Esophagus squamous epithelium (tissue), 5 donors: Measurements from ENCODE around the gene OGFOD2. TPM values are rescaled to one million over a fixed set of nuclear protein-coding genes. Genes with fewer than 3 reads are reported as not detected.
A peak's percentile ranks its signal among the peaks of the same experiment; 100 is the strongest.

Source experiments
- DNase-seq: peaks from one replicate; lab custom pipeline; 2025; lab: John Stamatoyannopoulos, UW
- H3K27ac ChIP-seq, 4 donors: fragments of 200-600 bp; sonication (generic); one replicate each; pipeline ENCODE4 v1.5.1; 2016 to 2019; ENCODE audit warnings: mild to moderate bottlenecking in 1 of 4
- H3K27me3 ChIP-seq, 4 donors: fragments of 200-600 bp; sonication (generic); 1 replicate in 3 of 4; 2 replicates in 1 of 4; pipeline versions ENCODE4 v1.5.1 to v1.6.0; 2017 to 2021; ENCODE audit warnings: antibody characterized with exemption in 1 of 4
- H3K36me3 ChIP-seq, 3 donors: fragments of 200-600 bp; sonication (generic); one replicate each; pipeline ENCODE4 v1.5.1; 2016 to 2019
- H3K4me1 ChIP-seq, 3 donors: fragments of 200-600 bp; sonication (generic); one replicate each; pipeline ENCODE4 v1.5.1; 2017 to 2019
- H3K4me3 ChIP-seq, 4 donors: fragments of 200-600 bp; sonication (generic); 1 replicate in 3 of 4; 2 replicates in 1 of 4; pipeline ENCODE4 v1.5.1; 2016 to 2019; ENCODE audit warnings: mild to moderate bottlenecking in 2 of 4, moderate library complexity in 1 of 4
- H3K9me3 ChIP-seq, 3 donors: fragments of 200-600 bp; sonication (generic); one replicate each; pipeline ENCODE4 v1.5.1; 2016 to 2019
- CTCF ChIP-seq, 6 experiments: fragments of 450-650 bp in 4 of 6; fragments of 200-600 bp in 2 of 6; sonication (generic) in 2 of 6; IDR thresholded peaks; one replicate each; pipeline ENCODE4 v1.5.1; 2016 to 2019; ENCODE audit warnings: antibody characterized with exemption in 6 of 6, mild to moderate bottlenecking in 4 of 6, moderate library complexity in 4 of 6
- POLR2A ChIP-seq, 4 donors: fragments of 450-650 bp; IDR thresholded peaks; one replicate each; pipeline ENCODE4 v1.6.1; 2017; ENCODE audit warnings: antibody characterized with exemption in 4 of 4, mild to moderate bottlenecking in 4 of 4, moderate library complexity in 3 of 4
- WGBS, 2 donors: methylation state at CpG; one replicate each; pipeline ENCODE4 v1.1.5; 2018; 5-methylcytosine and 5-hydroxymethylcytosine counted together
- intact Hi-C: fragments of 100-400 bp; cut with DNase I; formaldehyde crosslinking; loops from one replicate; pipeline ENCODE4 v1.15.0; 2022
- total RNA-seq, 4 donors: library from RNA; depleted of rRNA; stranded (reverse); fragments of >200 nt; gene quantifications; one replicate each; pipeline ENCODE4 v1.1.0, GENCODE V29; 2016
- donor health status: DM: yes; HTN: yes; CAD: no.

OGFOD2 gene
- total RNA-seq, 4 donors from 2014 or later: 8.5 to 13.9 (median 11.3) TPM

DNA sequence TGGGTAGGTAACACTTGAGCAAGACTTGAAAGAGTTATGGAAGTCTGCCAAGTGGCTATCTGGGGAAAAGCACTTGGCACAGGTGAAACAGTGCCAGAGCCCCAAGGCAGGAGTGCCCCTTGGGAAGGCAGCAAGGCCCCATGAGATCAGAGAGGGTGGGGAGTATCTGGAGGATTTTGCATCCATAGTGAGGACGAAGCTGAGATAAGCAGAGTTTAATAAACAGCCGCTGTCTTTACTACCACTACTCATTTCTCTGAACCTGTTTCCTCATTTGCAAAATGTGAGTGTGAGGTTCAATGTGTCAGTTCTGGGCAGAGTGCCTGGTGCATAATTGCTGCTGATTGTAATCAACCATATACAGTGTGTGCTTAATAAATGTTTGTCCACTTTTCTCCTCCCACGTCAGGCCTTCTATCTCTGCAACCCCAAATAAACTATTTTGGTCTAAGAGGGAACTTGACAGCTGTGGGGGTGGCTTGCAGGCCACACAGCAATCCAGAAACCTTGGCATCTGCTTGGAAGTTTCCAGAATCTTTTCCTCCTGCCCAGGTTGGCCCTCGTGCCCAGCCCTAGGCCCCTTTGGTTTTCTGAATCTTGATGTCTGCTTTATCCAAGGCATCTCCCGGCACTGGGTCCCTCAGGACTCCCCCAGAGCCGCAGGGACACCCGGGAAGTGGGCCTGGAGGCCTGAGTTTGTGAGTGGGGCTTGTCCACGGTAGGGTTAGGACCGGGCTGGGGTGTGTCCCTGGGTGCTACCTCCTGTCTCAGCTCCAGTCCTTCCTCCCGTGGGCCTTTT, 13.3 kb upstream of the OGFOD2 start:
- Histone ChIP-seq H3K9me3 (no peaks in the 10 kb centered on the region), H3K4me3 (no peak overlapping the region), H3K27me3 (no peaks in the 10 kb centered on the region), H3K4me1 (peaks cover 20 to 33% (median 29%) of the 10 kb centered on the region in 3 donors), H3K27ac (no peak overlapping the region), H3K36me3 (peaks cover 0 to 17% (median 6%) of the 10 kb centered on the region in 3 donors)
- 61 to 66% methylated on average over 4 to 5 of the region's 10 CpGs for WGBS, 2 donors
- TF ChIP-seq CTCF (IDR thresholded peaks at IDR 0.05) (no peak), POLR2A (IDR thresholded peaks at IDR 0.05) (no peak)
- intact Hi-C loops: no loop called here
- DNase-seq: no peak

DNA sequence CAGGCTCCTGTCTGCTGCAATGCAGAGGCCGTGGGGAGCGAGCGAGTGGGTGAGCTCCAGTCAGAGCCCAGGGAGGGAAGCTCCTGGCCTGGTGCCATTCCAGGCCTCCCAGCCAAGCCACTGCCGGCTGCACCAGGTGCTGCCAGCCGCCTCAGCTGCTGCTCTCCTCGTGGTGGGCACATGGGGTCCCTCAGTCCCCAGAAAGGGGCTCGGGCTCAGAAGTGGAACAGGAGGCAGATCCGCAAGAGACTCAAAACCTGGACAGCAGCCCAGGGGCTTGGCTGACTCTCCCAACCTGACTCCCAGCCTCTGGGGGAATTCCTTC, 11.1 kb upstream of the OGFOD2 start:
- H3K27me3 ChIP-seq: no peaks in the 10 kb centered on the region
- H3K4me1 ChIP-seq: peaks cover 20 to 34% (median 29%) of the 10 kb centered on the region in 3 donors
- DNase-seq: no peak
- H3K36me3 ChIP-seq: peaks cover 0 to 12% (median 6%) of the 10 kb centered on the region in 3 donors
- no peak overlapping the region for H3K4me3 ChIP-seq
- no peak overlapping the region for H3K27ac ChIP-seq
- intact Hi-C loops: no loop called here
- TF ChIP-seq CTCF (IDR thresholded peaks at IDR 0.05) (no peak), POLR2A (IDR thresholded peaks at IDR 0.05) (no peak)
- WGBS, 2 donors: no CpG with 5 or more reads among the region's 8 CpGs
- no peaks in the 10 kb centered on the region for H3K9me3 ChIP-seq

DNA sequence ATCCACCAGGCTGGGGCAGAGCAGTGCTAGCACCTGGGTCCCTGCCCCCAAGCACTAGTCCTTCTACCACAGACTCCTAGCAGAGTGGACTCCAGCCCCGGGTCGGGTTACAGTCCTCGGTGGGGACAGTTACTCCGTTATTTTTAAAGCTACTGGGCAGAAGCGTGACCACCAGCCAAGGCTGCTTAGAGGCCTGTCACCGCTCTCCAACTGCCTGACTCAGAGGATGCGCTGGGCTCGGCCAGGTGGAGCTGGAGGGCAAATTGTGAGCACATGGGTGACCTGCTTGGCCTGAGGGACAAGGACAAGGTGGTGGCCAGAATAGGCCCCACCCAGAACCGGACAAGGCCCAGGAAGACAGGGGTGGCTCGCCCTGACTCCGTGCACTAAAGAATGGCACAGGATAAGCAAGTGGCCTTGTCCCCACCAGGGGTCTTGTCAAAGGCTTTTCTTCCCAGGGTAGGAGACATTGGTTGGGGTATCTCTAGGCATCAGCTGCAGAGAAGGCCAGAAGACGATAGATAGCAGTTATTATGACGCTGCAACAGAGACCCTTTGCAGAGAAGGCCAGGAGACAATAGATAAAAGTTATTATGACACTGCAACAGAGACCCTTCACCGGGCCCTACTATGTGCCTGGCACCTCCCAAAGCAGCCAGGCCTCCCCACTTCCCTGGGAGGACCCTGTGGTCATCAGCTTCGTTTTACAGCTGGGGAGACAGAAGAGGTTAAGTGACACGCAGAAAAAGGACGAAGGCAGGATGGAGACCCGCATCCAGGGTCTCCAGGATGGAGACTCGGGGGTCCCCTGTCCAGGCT, 10.4 kb upstream of the OGFOD2 start:
- no peak for DNase-seq
- H3K27ac ChIP-seq: no peak overlapping the region
- H3K9me3 ChIP-seq: no peaks in the 10 kb centered on the region
- TF ChIP-seq POLR2A (IDR thresholded peaks at IDR 0.05) (no peak), CTCF (IDR thresholded peaks at IDR 0.05) (no peak)
- H3K4me3 ChIP-seq: peak overlapping the region in 1 of 4 donors; percentile 72
- 80 to 85% methylated on average over 10 to 11 of the region's 19 CpGs for WGBS, 2 donors
- intact Hi-C loops: no loop called here
- H3K27me3 ChIP-seq: no peaks in the 10 kb centered on the region
- peaks cover 0 to 5% (median 4%) of the 10 kb centered on the region in 3 donors for H3K36me3 ChIP-seq
- H3K4me1 ChIP-seq: peaks cover 20 to 34% (median 29%) of the 10 kb centered on the region in 3 donors

- Histone ChIP-seq H3K4me3 (peak overlapping the region; percentile 44 to 72 (median 62)), H3K27ac (peak overlapping the region in 1 of 4 donors; percentile 79), H3K36me3 (no peaks in the 10 kb centered on the region), H3K9me3 (no peaks in the 10 kb centered on the region), H3K27me3 (no peaks in the 10 kb centered on the region), H3K4me1 (peaks cover 20 to 34% (median 29%) of the 10 kb centered on the region in 3 donors)
- no CpG with 5 or more reads among the region's 12 CpGs for WGBS, 2 donors
- intact Hi-C loops: no loop called here
- DNase-seq: no peak
- TF ChIP-seq CTCF (IDR thresholded peaks at IDR 0.05) (no peak), POLR2A (IDR thresholded peaks at IDR 0.05) (no peak)
Measured at GRCh38 chr12:122965321-122965751, 9.7 kb upstream of the OGFOD2 start.
